H9 (cell line): ENCODE results near the gene SPATA46. TPM values are rescaled to one million over a fixed set of nuclear protein-coding genes. Genes with fewer than 3 reads are reported as not detected.

Experiments used
- DNase-seq: peaks from one replicate; pipeline ENCODE4 v3.0.0-alpha.2; 2017
- H2AFZ ChIP-seq: one replicate; pipeline ENCODE4 v1.6.1; 2013; ENCODE audit warnings: mild to moderate bottlenecking, low read length, control low read depth, moderate library complexity
- H2AK5ac ChIP-seq: 2 replicates; pipeline ENCODE4 v1.6.1; 2013; ENCODE audit warnings: low read length, control low read depth, mixed read lengths; ENCODE audit not compliant: insufficient read length
- H2BK120ac ChIP-seq: one replicate; pipeline ENCODE4 v1.6.1; 2013; ENCODE audit warnings: low read depth, mild to moderate bottlenecking, low read length, control low read depth, inconsistent platforms; ENCODE audit not compliant: poor library complexity, severe bottlenecking
- H2BK12ac ChIP-seq: 2 replicates; pipeline ENCODE4 v1.6.1; 2013; ENCODE audit warnings: low read length, control low read depth, mixed read lengths, low read depth; ENCODE audit not compliant: insufficient read length
- H2BK15ac ChIP-seq: 2 replicates; pipeline ENCODE4 v1.6.1; 2013; ENCODE audit warnings: low read depth, low read length, control low read depth
- H2BK20ac ChIP-seq: one replicate; pipeline ENCODE4 v1.6.1; 2013; ENCODE audit warnings: low read depth, mild to moderate bottlenecking, low read length, control low read depth, inconsistent platforms; ENCODE audit not compliant: poor library complexity, severe bottlenecking
- H2BK5ac ChIP-seq: 2 replicates; pipeline ENCODE4 v1.6.1; 2013; ENCODE audit warnings: low read length, control low read depth, mixed read lengths; ENCODE audit not compliant: insufficient read length
- H3K14ac ChIP-seq: 2 replicates; pipeline ENCODE4 v1.6.1; 2013; ENCODE audit warnings: low read length, control low read depth; ENCODE audit not compliant: insufficient read depth
- H3K18ac ChIP-seq: 2 replicates; pipeline ENCODE4 v1.6.1; 2013; ENCODE audit warnings: low read depth, mild to moderate bottlenecking, mixed read lengths, low read length, control low read depth; ENCODE audit not compliant: insufficient read length
- H3K23ac ChIP-seq: 2 replicates; pipeline ENCODE4 v1.6.1; 2013; ENCODE audit warnings: low read length, control low read depth, mixed read lengths, low read depth; ENCODE audit not compliant: insufficient read length
- H3K23me2 ChIP-seq: 2 replicates; pipeline ENCODE4 v1.6.1; 2013; ENCODE audit warnings: low read depth, mild to moderate bottlenecking, mixed read lengths, low read length, control low read depth; ENCODE audit not compliant: insufficient read length, poor library complexity, severe bottlenecking
- H3K27ac ChIP-seq: 2 replicates; pipeline ENCODE4 v1.5.1; 2013; ENCODE audit warnings: low read length, control low read depth, mixed read lengths, low read depth; ENCODE audit not compliant: insufficient read length
- H3K27me3 ChIP-seq: 2 replicates; pipeline ENCODE4 v1.6.1; 2013; ENCODE audit warnings: low read length, control low read depth, inconsistent platforms; ENCODE audit not compliant: insufficient read depth
- H3K4ac ChIP-seq: 2 replicates; pipeline ENCODE4 v1.6.1; 2013; ENCODE audit warnings: low read depth, mild to moderate bottlenecking, control low read depth, inconsistent platforms, low read length, moderate library complexity
- H3K4me1 ChIP-seq: 2 replicates; pipeline ENCODE4 v1.6.1; 2013; ENCODE audit warnings: low read length, control low read depth, inconsistent platforms; ENCODE audit not compliant: insufficient read depth
- H3K4me2 ChIP-seq: 2 replicates; pipeline ENCODE4 v1.6.1; 2013; ENCODE audit warnings: low read length, control low read depth, mixed read lengths; ENCODE audit not compliant: insufficient read length, insufficient read depth
- H3K56ac ChIP-seq: 2 replicates; pipeline ENCODE4 v1.6.1; 2013; ENCODE audit warnings: low read depth, mild to moderate bottlenecking, mixed read lengths, low read length, control low read depth; ENCODE audit not compliant: insufficient read length
- H3K79me1 ChIP-seq: 2 replicates; pipeline ENCODE4 v1.6.1; 2013; ENCODE audit warnings: low read depth, mild to moderate bottlenecking, moderate library complexity, low read length, control low read depth, inconsistent platforms; ENCODE audit not compliant: insufficient read depth, poor library complexity, severe bottlenecking
- H3K79me2 ChIP-seq: 2 replicates; pipeline ENCODE4 v1.6.1; 2013; ENCODE audit warnings: low read length, control low read depth, inconsistent platforms; ENCODE audit not compliant: insufficient read depth
- H3K9ac ChIP-seq: 2 replicates; pipeline ENCODE4 v1.6.1; 2013; ENCODE audit warnings: low read length, control low read depth, mixed read lengths; ENCODE audit not compliant: insufficient read length; ENCODE audit errors: extremely low read depth
- H3K9me3 ChIP-seq: one replicate; pipeline ENCODE4 v1.6.1; 2013; ENCODE audit warnings: low read depth, low read length, inconsistent platforms; ENCODE audit not compliant: control insufficient read depth
- H3T11ph ChIP-seq: one replicate; pipeline ENCODE4 v1.6.1; 2013; ENCODE audit warnings: mild to moderate bottlenecking, low read length, control low read depth, inconsistent platforms
- H4K20me1 ChIP-seq: one replicate; pipeline ENCODE4 v1.6.1; 2013; ENCODE audit not compliant: control insufficient read depth, insufficient read length, insufficient read depth
- H4K5ac ChIP-seq: 2 replicates; pipeline ENCODE4 v1.6.1; 2013; ENCODE audit warnings: low read depth, mild to moderate bottlenecking, mixed read lengths, low read length, control low read depth; ENCODE audit not compliant: insufficient read length
- H4K8ac ChIP-seq: replicated peaks from 2 replicates; pipeline ENCODE4 v1.6.1; 2013; ENCODE audit warnings: low read length, control low read depth, mixed read lengths, low read depth; ENCODE audit not compliant: insufficient read length
- H4K91ac ChIP-seq: 2 replicates; pipeline ENCODE4 v1.6.1; 2013; ENCODE audit warnings: low read depth, mild to moderate bottlenecking, moderate library complexity, mixed read lengths, low read length, control low read depth; ENCODE audit not compliant: insufficient read length
- H3K27ac Mint-ChIP-seq, 3 experiments: 2 replicates in 2 of 3; 3 replicates in 1 of 3; pipeline ENCODE4 v1.8.0; 2020 to 2021; ENCODE audit warnings: mixed read lengths in 3 of 3, mild to moderate bottlenecking in 1 of 3, moderate library complexity in 1 of 3
- H3K27me3 Mint-ChIP-seq: 2 replicates; pipeline ENCODE4 v1.8.0; 2021; ENCODE audit warnings: low read depth, mild to moderate bottlenecking, moderate library complexity, mixed read lengths
- H3K36me3 Mint-ChIP-seq, 3 experiments: 2 replicates in 2 of 3; 3 replicates in 1 of 3; pipeline ENCODE4 v1.8.0; 2020 to 2021; ENCODE audit warnings: low read depth in 3 of 3, mixed read lengths in 3 of 3; ENCODE audit not compliant: insufficient read depth in 1 of 3
- H3K4me1 Mint-ChIP-seq, 2 experiments: 2 replicates each; pipeline ENCODE4 v1.8.0; 2020; ENCODE audit warnings: mixed read lengths in 2 of 2
- H3K4me3 Mint-ChIP-seq, 2 experiments: 2 replicates in 1 of 2; 3 replicates in 1 of 2; pipeline ENCODE4 v1.8.0; 2020 to 2021; ENCODE audit warnings: mild to moderate bottlenecking in 2 of 2, mixed read lengths in 2 of 2, moderate library complexity in 1 of 2
- H3K9me3 Mint-ChIP-seq, 2 experiments: 2 replicates in 1 of 2; 3 replicates in 1 of 2; pipeline ENCODE4 v1.8.0; 2020; ENCODE audit warnings: mild to moderate bottlenecking in 2 of 2, mixed read lengths in 2 of 2, moderate library complexity in 1 of 2
- CTCF ChIP-seq: fragments of 200-600 bp; sonication (generic); conservative IDR thresholded peaks from 3 replicates; pipeline ENCODE4 v1.8.0; 2021; ENCODE audit warnings: antibody characterized with exemption, mild to moderate bottlenecking
- WGBS: extraction: QIAGEN DNeasy Blood & Tissue Kit; methylation state at CpG from one replicate; pipeline ENCODE4 v1.1.7; 2013; ENCODE audit warnings: missing lambda C conversion rate, low lambda C conversion rate, mixed read lengths; ENCODE audit not compliant: insufficient read length; ENCODE audit errors: extremely low coverage; 5-methylcytosine and 5-hydroxymethylcytosine counted together
- total RNA-seq: library from RNA; stranded (reverse); gene quantifications from 2 replicates; pipeline ENCODE4 v1.2.1, GENCODE V29; 2021

SPATA46 gene
- total RNA-seq, 1 experiment from 2014 or later: not detected

GRCh38 chr1:162360874-162361260 lies 15.8 kb downstream of the SPATA46 start:
- H4K20me1 ChIP-seq: no peaks in the 10 kb centered on the region
- no peak overlapping the region for H3K9ac ChIP-seq
- no peak overlapping the region for H4K8ac ChIP-seq
- no peak overlapping the region for H3K56ac ChIP-seq
- Mint-ChIP-seq H3K9me3 (no peaks in the 10 kb centered on the region), H3K4me3 (no peak overlapping the region; a peak in 1 of 5 replicates), H3K27ac (no peak overlapping the region), H3K36me3 (peaks cover 3 to 12% (median 6%) of the 10 kb centered on the region in 3 experiments; a peak in 3 of 7 replicates), H3K27me3 (no peaks in the 10 kb centered on the region), H3K4me1 (peaks cover 3 to 7% of the 10 kb centered on the region in 2 experiments; a peak in 3 of 4 replicates)
- DNase-seq: no peak
- H3K4me2 ChIP-seq: no peak overlapping the region
- no peak overlapping the region for H3T11ph ChIP-seq
- H4K91ac ChIP-seq: no peak overlapping the region
- H3K27ac ChIP-seq: no peak overlapping the region
- H2BK12ac ChIP-seq: no peak overlapping the region
- no peaks in the 10 kb centered on the region for H3K79me1 ChIP-seq
- no peak overlapping the region for H4K5ac ChIP-seq
- no peak overlapping the region for H2AFZ ChIP-seq
- no peaks in the 10 kb centered on the region for H3K27me3 ChIP-seq
- no peak overlapping the region for H2BK15ac ChIP-seq
- H3K79me2 ChIP-seq: no peaks in the 10 kb centered on the region
- no peaks in the 10 kb centered on the region for H3K4me1 ChIP-seq
- no peak overlapping the region for H3K18ac ChIP-seq
- H3K4ac ChIP-seq: no peak overlapping the region
- H2BK5ac ChIP-seq: no peak overlapping the region
- no peak overlapping the region for H3K14ac ChIP-seq
- WGBS: no CpG with 5 or more reads among the region's 4 CpGs
- no peaks in the 10 kb centered on the region for H3K23me2 ChIP-seq
- TF ChIP-seq CTCF: no peak
- H2AK5ac ChIP-seq: no peak overlapping the region
- no peaks in the 10 kb centered on the region for H3K9me3 ChIP-seq
- H2BK20ac ChIP-seq: no peak overlapping the region
- H2BK120ac ChIP-seq: no peak overlapping the region
- no peak overlapping the region for H3K23ac ChIP-seq
